GM21526 (cell line): Measurements from ENCODE around the gene HEPACAM.
A peak's percentile ranks its signal among the peaks of the same experiment; 100 is the strongest.
"Not testable (repeated sequence)": the region's sequence is repeated elsewhere in the genome, so short reads cannot be mapped to it uniquely, and the experiment has no call there.

Experiments
- ATAC-seq: cut with Tn5 transposase; IDR thresholded peaks from one replicate; pipeline ENCODE4 v1.9.1; 2021; ENCODE audit warnings: moderate library complexity; ENCODE audit not compliant: unreplicated experiment, low FRiP score

Gene HEPACAM

GRCh38 chr11:124935548-124936514 is at the start of gene HEPACAM:
HEPACAM (minus strand) TSS chr11:124936047; CDS start chr11:124936006, 41 bp downstream.
- ATAC-seq, result no peak

- no peak for ATAC-seq
These were observed 48.6 kb upstream of the HEPACAM start for GRCh38 chr11:124984512-124984854.

DNA sequence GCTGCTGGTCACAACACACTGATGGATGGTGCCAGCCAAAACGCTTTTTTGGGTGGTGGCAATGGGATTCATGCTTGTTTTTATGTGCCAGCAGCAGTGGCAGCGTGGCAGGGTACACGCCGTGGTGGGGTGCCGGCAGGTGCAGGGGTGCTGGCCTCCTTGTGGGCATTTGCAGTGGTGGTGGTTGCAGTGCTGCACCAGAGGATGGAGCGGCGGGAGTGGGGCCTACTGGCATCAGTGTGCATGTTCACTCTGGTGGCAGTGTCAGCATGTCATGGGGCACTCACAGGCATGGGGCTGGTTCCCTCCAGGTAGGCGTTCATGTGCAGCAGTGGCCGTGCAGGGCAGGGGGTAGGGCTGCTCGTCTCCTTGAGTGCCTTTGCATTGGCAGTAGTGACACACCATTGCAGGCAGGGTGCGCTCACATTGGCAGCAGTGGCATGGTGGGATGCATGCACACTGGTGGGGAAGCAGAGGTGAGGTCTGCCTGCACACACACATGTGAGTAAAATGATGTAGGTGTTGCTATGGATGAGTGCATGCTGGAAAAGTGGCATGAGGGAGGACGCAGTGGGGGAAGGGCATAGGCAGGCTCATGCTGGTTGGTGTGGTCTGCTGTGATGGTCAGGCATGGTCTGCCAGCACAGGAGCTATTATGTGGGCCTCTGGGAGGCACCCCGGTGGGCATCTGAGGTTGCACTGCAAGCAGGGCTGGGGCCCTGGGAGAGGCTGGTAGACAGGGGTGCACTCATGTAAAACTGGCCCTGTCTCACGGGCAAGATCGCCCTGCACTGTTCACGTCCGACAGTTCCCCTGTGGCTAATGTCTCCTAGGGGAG is 48.0 kb upstream of the HEPACAM start:
- no peak for ATAC-seq

GRCh38 chr11:124982043-124982442 is 46.2 kb upstream of the HEPACAM start:
- no peak for ATAC-seq

DNA sequence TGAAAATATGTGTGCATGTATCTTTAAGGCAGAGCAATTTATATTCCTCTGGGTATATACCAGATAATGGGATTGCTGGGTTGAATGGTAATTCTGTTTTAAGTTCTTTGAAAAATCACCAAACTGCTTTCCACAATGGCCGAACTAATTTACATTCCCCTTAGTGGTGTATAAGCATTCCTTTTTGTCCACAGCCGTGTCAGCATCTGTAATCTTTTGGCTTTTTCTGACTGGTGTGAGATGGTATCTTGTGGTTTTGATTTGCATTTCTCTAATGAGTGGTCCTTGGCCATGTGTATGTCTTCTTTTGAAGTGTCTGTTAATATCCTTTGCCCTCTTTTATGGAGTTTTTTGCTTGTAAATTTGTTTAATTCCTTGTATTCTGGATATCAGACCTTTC is 42.5 kb upstream of the HEPACAM start:
- no peak for ATAC-seq

- no peak for ATAC-seq
These were observed 41.2 kb upstream of the HEPACAM start for GRCh38 chr11:124977006-124977405.

DNA sequence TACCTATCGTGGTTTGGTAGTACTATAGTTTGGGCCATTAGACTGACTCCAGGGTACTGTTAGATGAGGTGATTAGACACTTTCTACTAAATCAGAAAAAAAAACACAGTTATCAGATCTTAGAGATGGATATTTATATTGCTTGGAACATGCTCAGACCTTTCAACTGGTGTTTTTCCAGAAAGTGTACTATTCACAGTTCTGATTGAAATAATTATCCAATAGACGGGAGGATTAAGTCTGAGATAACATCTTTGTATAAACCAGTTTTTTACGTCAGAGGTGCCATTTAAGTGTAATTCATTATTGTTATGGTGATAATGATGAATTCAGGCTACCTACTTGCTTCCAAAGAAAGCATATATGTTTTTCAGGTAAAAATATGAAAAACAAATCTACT is 40.7 kb upstream of the HEPACAM start:
- no peak for ATAC-seq

DNA sequence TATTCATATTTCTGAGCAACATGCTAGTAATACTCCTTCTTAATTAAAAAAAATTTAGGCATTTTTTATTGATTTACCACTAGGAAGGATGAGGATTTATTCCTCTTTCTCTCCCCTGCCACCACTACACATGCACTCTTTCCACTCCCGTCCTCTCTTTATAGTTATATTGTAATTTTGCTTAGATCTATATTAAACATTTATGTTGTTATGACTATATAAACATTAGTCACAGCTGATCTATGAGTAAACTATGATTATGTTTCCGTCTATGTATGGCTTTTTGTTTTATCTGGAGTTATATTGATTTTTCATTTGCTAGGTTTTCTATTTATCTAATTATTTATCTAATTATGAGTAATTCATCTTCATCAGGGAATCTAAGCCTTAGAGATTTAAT is 36.0 kb upstream of the HEPACAM start:
- ATAC-seq, result no peak

- ATAC-seq, result no peak
These were observed 35.1 kb upstream of the HEPACAM start for GRCh38 chr11:124970925-124971324.

GRCh38 chr11:124968197-124968596 is 32.4 kb upstream of the HEPACAM start:
- not testable (repeated sequence) for ATAC-seq

DNA sequence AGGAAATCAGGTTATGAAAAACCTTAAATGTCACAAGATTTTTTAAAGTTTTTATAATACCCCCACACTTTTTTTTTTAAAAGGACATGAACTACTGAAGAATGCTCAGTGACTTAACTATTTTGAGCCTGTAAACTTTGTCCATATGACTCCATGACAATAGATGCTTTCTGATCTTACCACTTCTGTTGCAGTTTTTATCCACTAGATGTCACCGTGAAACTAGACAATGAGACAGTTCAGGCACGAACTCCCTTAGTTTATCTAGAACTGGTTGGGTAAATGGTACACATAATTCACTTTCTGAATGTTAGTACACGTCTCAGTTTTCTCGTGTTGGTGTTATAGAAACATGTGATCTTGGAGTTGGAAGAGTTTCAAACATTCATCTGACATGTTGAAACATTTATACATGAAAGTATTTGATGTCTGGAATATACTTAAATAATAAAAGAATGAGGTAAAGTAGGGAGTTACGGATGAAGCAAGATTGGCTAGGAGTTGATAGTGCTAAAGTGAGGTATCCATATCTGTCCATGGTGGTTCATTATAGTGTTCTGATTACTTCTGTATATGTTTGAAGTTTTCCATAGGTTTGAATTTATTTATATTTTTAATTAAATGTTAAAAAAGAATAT is 26.2 kb upstream of the HEPACAM start:
- peak; percentile 93 for ATAC-seq

- no peak for ATAC-seq
These were observed 19.2 kb upstream of the HEPACAM start for GRCh38 chr11:124955035-124955434.

DNA sequence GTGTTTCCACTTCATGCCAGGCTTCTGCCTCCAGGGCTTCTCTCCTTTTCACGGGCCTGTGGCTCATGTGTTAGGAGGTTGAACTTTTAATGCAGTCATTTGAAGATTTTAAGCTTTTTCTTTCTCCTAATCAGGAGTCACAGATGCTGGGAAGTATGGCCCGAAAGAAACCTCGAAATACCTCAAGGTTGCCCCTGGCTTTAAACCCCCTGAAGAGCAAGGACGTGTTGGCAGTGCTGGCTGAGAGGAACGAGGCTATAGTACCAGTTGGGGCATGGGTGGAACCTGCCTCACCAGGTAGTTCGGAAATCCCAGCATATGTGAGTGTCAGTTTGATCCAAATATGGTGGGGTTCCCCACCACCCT is 18.7 kb upstream of the HEPACAM start:
- no peak for ATAC-seq

GRCh38 chr11:124953753-124954589 is 18.1 kb upstream of the HEPACAM start, which contains the start of gene CCDC15:
CCDC15 (plus strand) TSS chr11:124954202; CDS start chr11:124954733, 531 bp downstream.
- peak; percentile 98 for ATAC-seq

GRCh38 chr11:124951341-124951740 is 15.5 kb upstream of the HEPACAM start:
- ATAC-seq, result no peak

- no peak for ATAC-seq
These were observed 14.9 kb upstream of the HEPACAM start for GRCh38 chr11:124950601-124951330.

DNA sequence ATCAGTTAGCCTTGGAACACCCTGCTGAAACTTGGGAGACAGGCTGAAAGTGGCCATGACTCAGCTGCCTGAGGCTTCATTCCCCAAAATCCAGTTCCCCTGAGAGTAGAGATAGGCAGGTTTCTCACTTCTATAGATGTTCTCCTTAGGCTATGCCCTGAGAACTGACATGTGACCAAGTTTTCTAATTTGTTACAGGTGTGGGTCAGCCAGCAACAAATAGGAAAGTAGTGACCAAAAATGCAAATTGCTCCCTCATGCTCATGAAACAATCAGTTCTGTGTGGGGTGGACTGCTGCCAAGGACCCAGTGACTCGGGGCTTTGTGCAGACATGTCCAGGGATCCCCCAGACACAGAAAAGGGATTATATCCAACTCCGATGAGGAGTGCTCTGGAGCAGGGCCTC is 10.9 kb upstream of the HEPACAM start:
- ATAC-seq, result no peak

- ATAC-seq, result no peak
These were observed 10.0 kb upstream of the HEPACAM start for GRCh38 chr11:124945826-124946225.

- ATAC-seq, result no peak
These were observed 8.7 kb upstream of the HEPACAM start for GRCh38 chr11:124944565-124944964.
